Measurements from ENCODE around the gene WNK1. TPM values are rescaled to one million over a fixed set of nuclear protein-coding genes. Genes with fewer than 3 reads are reported as not detected.

Gene WNK1
- polyA plus RNA-seq, 3 donors: 8.7 to 57.2 (median 20.9) TPM

- H3K36me3 ChIP-seq (replicated peaks in 1 of 2; ENCODE audit: control insufficient read depth in 1 of 2, insufficient read depth in 2 of 2, low read length in 2 of 2): peaks cover 8 to 12% of the 10 kb centered on the region in 2 donors
- peak overlapping the region in 2 of 7 donors; percentile 55 to 65 for H3K27ac Mint-ChIP-seq
- H3K4me2 ChIP-seq (replicated peaks; ENCODE audit: extremely low read depth, low read length, poor library complexity, severe bottlenecking): no peak overlapping the region
- no peak overlapping the region for H2AFZ ChIP-seq (ENCODE audit: insufficient read depth, low read depth, low read length, poor library complexity, severe bottlenecking)
- no peak overlapping the region for H3K9ac ChIP-seq (ENCODE audit: insufficient read depth, low read length, poor library complexity, severe bottlenecking)
- TF ChIP-seq CTCF (IDR thresholded peaks at IDR 0.05): no peak
- H3K9me3 ChIP-seq (replicated peaks in 1 of 2; ENCODE audit: control insufficient read depth in 1 of 2, insufficient read depth in 1 of 2, low read length in 2 of 2): no peaks in the 10 kb centered on the region
- peaks cover 62% of the 10 kb centered on the region for H3K79me2 ChIP-seq (ENCODE audit: insufficient read depth, low read length)
- H3K4me1 Mint-ChIP-seq: peaks cover 19% of the 10 kb centered on the region
- H3K4me1 ChIP-seq (ENCODE audit: control insufficient read depth in 1 of 2, insufficient read depth in 2 of 2, low read length in 2 of 2): peaks cover 3 to 10% of the 10 kb centered on the region in 2 donors
- H3K27me3 Mint-ChIP-seq (ENCODE audit: low read depth in 3 of 3): no peaks in the 10 kb centered on the region
- no peak for DNase-seq
- peaks cover 11 to 24% of the 10 kb centered on the region in 2 donors for H3K36me3 Mint-ChIP-seq
- no peaks in the 10 kb centered on the region for H3K27me3 ChIP-seq (ENCODE audit: control insufficient read depth in 2 of 2, insufficient read depth in 2 of 2, low read length in 2 of 2)
- no peak overlapping the region for H3K4me3 ChIP-seq (replicated peaks in 1 of 3; ENCODE audit: low read depth in 2 of 3, low read length in 3 of 3)
- peak overlapping the region in 1 of 2 donors; percentile 7 for H3K27ac ChIP-seq (ENCODE audit: low read depth in 1 of 2, low read length in 2 of 2)
- H3K9me3 Mint-ChIP-seq: no peaks in the 10 kb centered on the region
- intact Hi-C loops (cut with micrococcal nuclease): no loop called here
- no peak overlapping the region for H3K4me3 Mint-ChIP-seq
- H4K20me1 ChIP-seq (ENCODE audit: insufficient read depth, low read length): peaks cover 86% of the 10 kb centered on the region
- 100% methylated on average over 1 of the region's 1 CpG for WGBS (ENCODE audit: insufficient coverage)
These were observed 99.0 kb downstream of the WNK1 start for GRCh38 chr12:851343-851742.

- H3K27me3 Mint-ChIP-seq (ENCODE audit: low read depth in 3 of 3): no peaks in the 10 kb centered on the region
- H3K27ac ChIP-seq (ENCODE audit: low read depth in 1 of 2, low read length in 2 of 2): peak overlapping the region in 1 of 2 donors; percentile 7
- H3K36me3 ChIP-seq (replicated peaks in 1 of 2; ENCODE audit: control insufficient read depth in 1 of 2, insufficient read depth in 2 of 2, low read length in 2 of 2): peaks cover 11 to 17% of the 10 kb centered on the region in 2 donors
- no peaks in the 10 kb centered on the region for H3K9me3 Mint-ChIP-seq
- no peak overlapping the region for H3K9ac ChIP-seq (ENCODE audit: insufficient read depth, low read length, poor library complexity, severe bottlenecking)
- peak; percentile 16 to 47 (median 43) for DNase-seq
- H3K4me3 Mint-ChIP-seq: no peak overlapping the region
- peaks cover 19% of the 10 kb centered on the region for H3K4me1 Mint-ChIP-seq
- peaks cover 14 to 27% of the 10 kb centered on the region in 2 donors for H3K36me3 Mint-ChIP-seq
- H3K27me3 ChIP-seq (ENCODE audit: control insufficient read depth in 2 of 2, insufficient read depth in 2 of 2, low read length in 2 of 2): no peaks in the 10 kb centered on the region
- H3K9me3 ChIP-seq (replicated peaks in 1 of 2; ENCODE audit: control insufficient read depth in 1 of 2, insufficient read depth in 1 of 2, low read length in 2 of 2): no peaks in the 10 kb centered on the region
- peaks cover 86% of the 10 kb centered on the region for H4K20me1 ChIP-seq (ENCODE audit: insufficient read depth, low read length)
- intact Hi-C loops (cut with micrococcal nuclease): no loop called here
- no CpG with 5 or more reads among the region's 3 CpGs for WGBS (ENCODE audit: insufficient coverage)
- no peak for TF ChIP-seq CTCF (IDR thresholded peaks at IDR 0.05)
- no peak overlapping the region for H2AFZ ChIP-seq (ENCODE audit: insufficient read depth, low read depth, low read length, poor library complexity, severe bottlenecking)
- H3K79me2 ChIP-seq (ENCODE audit: insufficient read depth, low read length): peaks cover 60% of the 10 kb centered on the region
- H3K4me1 ChIP-seq (ENCODE audit: control insufficient read depth in 1 of 2, insufficient read depth in 2 of 2, low read length in 2 of 2): peaks cover 3 to 10% of the 10 kb centered on the region in 2 donors
- no peak overlapping the region for H3K4me3 ChIP-seq (replicated peaks in 1 of 3; ENCODE audit: low read depth in 2 of 3, low read length in 3 of 3)
- H3K4me2 ChIP-seq (replicated peaks; ENCODE audit: extremely low read depth, low read length, poor library complexity, severe bottlenecking): no peak overlapping the region
- peak overlapping the region in 2 of 7 donors; percentile 19 to 65 for H3K27ac Mint-ChIP-seq
These were observed 99.5 kb downstream of the WNK1 start for GRCh38 chr12:851913-852312.
